AML-193 (cell line): ENCODE data around the gene CLK2.
"Not testable (repeated sequence)": the region's sequence is repeated elsewhere in the genome, so short reads cannot be mapped to it uniquely, and the experiment has no call there.

Experiments used
- DNase-seq, 2 experiments: peaks; one replicate each; lab custom pipeline; 2025; lab: John Stamatoyannopoulos, UW

CLK2 gene

GRCh38 chr1:155296661-155297060 lies 23.4 kb upstream of the CLK2 start:
- no peak for DNase-seq

GRCh38 chr1:155295942-155296267 lies 22.6 kb upstream of the CLK2 start:
- DNase-seq = no peak

- no peak for DNase-seq
These were observed 22.1 kb upstream of the CLK2 start for GRCh38 chr1:155295183-155295941.

- DNase-seq = no peak
These were observed 21.3 kb upstream of the CLK2 start for GRCh38 chr1:155294520-155295182.

- DNase-seq = no peak
These were observed 19.9 kb upstream of the CLK2 start for GRCh38 chr1:155293086-155293749.

GRCh38 chr1:155291006-155291405 lies 17.7 kb upstream of the CLK2 start:
- not testable (repeated sequence) for DNase-seq

- DNase-seq = no peak
These were observed 14.8 kb upstream of the CLK2 start for GRCh38 chr1:155287987-155288543.

- DNase-seq = no peak
These were observed 13.2 kb upstream of the CLK2 start for GRCh38 chr1:155286544-155286943.

- no peak for DNase-seq
These were observed 12.3 kb upstream of the CLK2 start for GRCh38 chr1:155285631-155286044.

- DNase-seq = no peak
These were observed 11.8 kb upstream of the CLK2 start for GRCh38 chr1:155285063-155285462.

- DNase-seq = no peak
These were observed 11.2 kb upstream of the CLK2 start for GRCh38 chr1:155284476-155284875.

- DNase-seq = no peak
These were observed 9.3 kb upstream of the CLK2 start for GRCh38 chr1:155282488-155283091.

- no peak for DNase-seq
These were observed 6.0 kb upstream of the CLK2 start for GRCh38 chr1:155279268-155279667.

- DNase-seq = no peak
These were observed 5.4 kb upstream of the CLK2 start for GRCh38 chr1:155278689-155279160.

- DNase-seq = peak; percentile 25 to 30
These were observed 4.8 kb upstream of the CLK2 start for GRCh38 chr1:155277902-155278688.

GRCh38 chr1:155277070-155277901 lies 4.0 kb upstream of the CLK2 start, which contains the start of gene HCN3:
TSS of gene HCN3 (plus strand) at chr1:155277463. CDS start at chr1:155277591, 128 bp downstream.
- DNase-seq = peak; percentile 88 to 94

GRCh38 chr1:155272466-155273342 lies 600 bp downstream of the CLK2 start:
- DNase-seq = no peak

- no peak for DNase-seq
These were observed 3.9 kb downstream of the CLK2 start for GRCh38 chr1:155269381-155269780.

GRCh38 chr1:155268630-155269029 lies 4.7 kb downstream of the CLK2 start:
- no peak for DNase-seq
